HL-60/S4 (cell line): Measurements from ENCODE around the gene NDUFS8.

Experiments used
- in situ Hi-C: fragments of 300-500 bp; cut with MboI; formaldehyde crosslinking; loops from 2 replicates; pipeline ENCODE4 v1.14.3; 2022; ENCODE audit warnings: low sequenced_read_pairs

NDUFS8 gene

DNA sequence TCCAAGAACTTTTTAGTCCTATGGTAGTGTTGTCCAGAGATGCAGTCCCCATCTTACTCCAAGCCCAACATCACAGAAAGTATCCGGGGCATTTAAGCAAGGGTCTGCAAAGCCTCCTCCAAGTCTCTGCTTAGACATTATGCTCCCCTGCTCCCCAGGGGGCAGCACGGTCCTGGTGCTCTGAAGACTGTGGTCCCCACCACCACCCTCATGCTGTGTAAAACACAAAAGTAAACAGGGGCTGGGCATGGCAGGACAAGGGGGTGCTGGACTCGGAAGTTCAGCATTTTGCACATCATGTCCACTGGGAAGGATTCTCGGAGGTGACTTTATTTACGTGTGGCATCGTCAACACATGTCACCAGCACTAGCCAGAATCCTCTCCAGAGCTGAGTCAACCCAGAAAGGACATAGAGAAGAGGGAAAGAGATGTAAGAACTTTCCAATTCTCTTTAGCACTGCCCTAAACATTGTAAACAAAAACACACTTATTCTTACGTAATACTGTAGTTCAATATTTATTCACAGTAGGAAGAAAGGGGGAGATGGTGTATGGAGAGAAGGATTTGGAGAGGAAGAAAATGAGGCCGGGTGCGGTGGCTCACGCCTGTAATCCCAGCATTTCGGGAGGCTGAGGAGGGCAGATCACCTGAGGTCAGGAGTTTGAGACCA is 46.0 kb downstream of the NDUFS8 start:
- in situ Hi-C loops = no loop called here

DNA sequence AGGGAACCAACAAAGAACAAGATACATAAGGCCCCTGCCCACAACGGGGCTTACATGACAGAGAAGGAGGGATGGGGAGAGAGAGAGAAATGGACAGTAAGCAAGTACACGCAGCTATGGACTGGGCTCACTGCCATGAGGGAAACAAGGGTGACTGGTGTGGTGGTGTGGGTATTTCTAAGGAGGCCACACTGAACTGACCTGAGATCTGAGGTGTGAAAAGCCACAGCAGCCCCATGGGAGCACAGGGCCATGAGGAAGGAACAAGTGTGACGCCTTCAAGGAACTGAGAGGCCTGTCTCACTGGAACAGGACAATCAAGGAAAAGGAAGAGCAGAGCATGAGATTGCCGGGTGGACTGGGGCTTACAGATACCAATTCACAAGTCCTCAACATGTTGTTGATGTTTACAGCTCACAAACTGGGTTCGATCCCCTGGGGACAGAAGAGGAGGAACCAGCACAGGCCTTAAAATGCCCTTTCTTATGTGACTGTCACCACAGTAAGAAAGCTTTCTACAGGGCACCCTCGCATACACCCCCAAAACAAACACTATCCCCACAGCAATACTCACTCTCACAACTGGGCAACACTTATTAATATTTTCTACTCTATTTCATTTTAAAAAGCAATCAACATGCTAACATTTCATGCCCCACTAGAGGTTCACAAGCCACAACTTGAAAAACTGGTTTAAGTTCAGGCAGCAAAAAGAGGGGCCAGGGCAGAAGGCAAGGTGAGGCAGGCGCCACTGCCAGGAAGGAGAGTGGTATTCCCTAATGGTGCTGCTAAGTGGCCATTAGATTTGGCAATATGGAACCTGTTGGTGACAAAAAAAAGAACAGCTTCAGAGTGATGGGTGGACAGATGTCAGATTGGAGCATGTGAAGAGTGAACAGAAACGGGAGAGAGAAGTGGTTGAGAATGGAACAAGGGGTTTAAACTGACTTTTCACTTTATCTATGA is 47.4 kb downstream of the NDUFS8 start:
- in situ Hi-C loops = no loop called here

DNA sequence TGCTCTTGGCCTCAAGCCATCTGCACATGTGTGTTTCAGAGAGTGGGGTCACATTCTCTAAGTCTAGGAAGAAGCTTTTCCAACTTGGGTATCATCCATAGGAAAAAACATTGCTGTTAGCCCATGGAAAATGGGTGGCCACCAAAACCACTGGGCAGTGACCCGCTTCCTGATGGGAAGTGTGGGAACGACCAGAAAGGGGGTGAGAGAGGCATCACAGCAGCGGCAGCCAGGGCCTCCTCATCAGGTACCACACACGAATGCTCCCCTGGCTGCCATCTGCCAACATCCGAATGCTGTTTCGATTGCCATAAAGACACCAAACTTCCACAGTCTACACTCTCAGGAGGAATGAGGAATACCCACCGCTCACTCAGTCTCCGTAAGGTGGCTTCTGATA is 50.4 kb downstream of the NDUFS8 start:
- in situ Hi-C loops = no loop called here

DNA sequence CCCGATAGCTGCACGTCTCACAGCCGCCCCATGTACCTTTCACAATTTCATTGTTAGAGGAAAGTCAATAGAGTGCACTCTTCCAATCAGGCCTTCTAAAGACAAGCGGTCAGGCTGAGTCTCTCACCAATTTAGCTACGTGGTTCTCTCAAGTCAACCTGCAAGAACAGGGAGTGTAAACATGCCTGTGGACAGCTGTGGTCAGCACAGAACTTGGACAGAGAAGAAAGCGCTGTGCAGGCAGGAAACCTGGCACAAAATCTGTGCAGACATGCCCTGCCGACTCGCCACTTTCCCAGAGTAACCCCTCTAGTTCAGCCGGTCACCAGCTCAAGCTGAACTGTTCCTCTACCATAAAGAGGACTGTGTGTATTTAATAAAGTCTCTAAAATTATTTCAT is 51.2 kb downstream of the NDUFS8 start:
- in situ Hi-C loops = no loop called here

DNA sequence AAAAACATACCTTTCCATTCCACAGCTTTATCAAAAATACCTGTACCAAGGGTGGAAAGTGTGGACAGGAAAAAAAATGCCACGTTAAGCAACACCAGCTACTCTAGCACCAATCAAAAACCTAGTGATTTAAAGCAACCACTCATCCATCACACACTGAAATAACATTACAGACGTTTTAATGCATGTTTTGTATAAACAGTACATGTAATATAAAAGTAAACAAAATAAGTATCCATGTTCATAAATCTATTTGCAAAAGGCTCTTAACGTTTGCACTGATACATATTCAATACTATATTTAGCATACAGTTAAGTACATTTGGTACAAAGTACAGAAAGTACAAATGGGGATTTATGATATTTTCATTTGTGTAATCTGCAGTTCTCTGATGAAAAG is 52.0 kb downstream of the NDUFS8 start:
- in situ Hi-C loops = no loop called here

DNA sequence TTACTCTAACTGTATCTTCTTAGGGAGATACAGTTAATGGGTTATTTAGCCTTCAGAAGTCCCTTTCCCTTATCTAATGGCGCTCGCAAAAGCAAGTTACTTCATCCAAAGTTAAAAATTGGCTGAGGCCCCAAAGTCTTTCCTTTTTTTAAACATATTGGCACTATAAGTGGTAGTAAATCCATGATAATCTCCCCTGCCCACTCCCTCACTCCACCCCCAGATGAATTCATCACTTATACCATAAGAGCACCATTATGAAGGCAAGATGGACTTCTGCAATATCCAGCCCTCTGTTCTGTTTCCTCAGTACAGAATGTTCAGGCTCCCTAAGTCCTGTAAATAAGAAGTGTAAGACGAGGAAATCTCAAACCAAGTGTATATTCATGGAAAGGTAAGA is 53.0 kb downstream of the NDUFS8 start:
- in situ Hi-C loops = no loop called here
